ENCODE results near the gene FLVCR1.
A peak's percentile ranks its signal among the peaks of the same experiment; 100 is the strongest.
"Not testable (repeated sequence)": the region's sequence is repeated elsewhere in the genome, so short reads cannot be mapped to it uniquely, and the experiment has no call there.

FLVCR1 gene

GRCh38 chr1:212857992-212858460, at the start of gene FLVCR1:
Gene FLVCR1, plus strand, starts transcription at chr1:212858275. Its CDS starts 178 bp downstream, at chr1:212858453.
- DNase-seq, result peak; percentile 96

GRCh38 chr1:212814537-212815334, 43.3 kb upstream of the FLVCR1 start:
- DNase-seq, result peak; percentile 44

GRCh38 chr1:212816567-212817278, 41.4 kb upstream of the FLVCR1 start:
- no peak for DNase-seq

- DNase-seq, result no peak
Observed at GRCh38 chr1:212819726-212820125, 38.3 kb upstream of the FLVCR1 start.

GRCh38 chr1:212820969-212821368, 37.1 kb upstream of the FLVCR1 start:
- DNase-seq, result no peak

- no peak for DNase-seq
Observed at GRCh38 chr1:212822956-212823355, 35.1 kb upstream of the FLVCR1 start.

GRCh38 chr1:212824201-212824600, 33.9 kb upstream of the FLVCR1 start:
- DNase-seq, result no peak

- DNase-seq, result no peak
Observed at GRCh38 chr1:212825798-212826452, 32.1 kb upstream of the FLVCR1 start.

GRCh38 chr1:212827171-212827776, 30.8 kb upstream of the FLVCR1 start:
- DNase-seq, result no peak

- DNase-seq, result no peak
Observed at GRCh38 chr1:212827831-212828278, 30.2 kb upstream of the FLVCR1 start.

GRCh38 chr1:212828395-212828794, 29.7 kb upstream of the FLVCR1 start:
- no peak for DNase-seq

- not testable (repeated sequence) for DNase-seq
Observed at GRCh38 chr1:212833211-212834207, 24.6 kb upstream of the FLVCR1 start.

- no peak for DNase-seq
Observed at GRCh38 chr1:212838145-212838544, 19.9 kb upstream of the FLVCR1 start.

GRCh38 chr1:212844521-212844920, 13.6 kb upstream of the FLVCR1 start:
- DNase-seq, result not testable (repeated sequence)

- DNase-seq, result no peak
Observed at GRCh38 chr1:212847549-212847948, 10.5 kb upstream of the FLVCR1 start, which contains the start of gene SPATA45. Gene SPATA45, minus strand, starts transcription at chr1:212847649. Its CDS starts 11,500 bp downstream, at chr1:212836149.

GRCh38 chr1:212852105-212852688, 5.9 kb upstream of the FLVCR1 start:
- no peak for DNase-seq

- no peak for DNase-seq
Observed at GRCh38 chr1:212853658-212854057, 4.4 kb upstream of the FLVCR1 start.

GRCh38 chr1:212856755-212857154, 1.3 kb upstream of the FLVCR1 start:
- DNase-seq, result no peak

- peak; percentile 46 for DNase-seq
Observed at GRCh38 chr1:212858461-212859265, 588 bp downstream of the FLVCR1 start.

Data from hematopoietic multipotent progenitor cell treated with erythropoietin and hydrocortisone succinate and interleukin-3 and kit ligand, for 8 days (in vitro differentiated cells).